DND-41 (cell line): ENCODE measurements around the gene OXER1.

Experiments used
- ATAC-seq: fragments of 200-7000 bp; cut with Tn5 transposase; 3 replicates; pipeline ENCODE4 v1.9.1; 2021; ENCODE audit warnings: low read depth; ENCODE audit not compliant: insufficient read depth
- DNase-seq: peaks from one replicate; pipeline ENCODE4 v3.0.0-alpha.2; 2020
- H2AFZ ChIP-seq: 2 replicates; pipeline ENCODE4 v1.6.0; 2012; ENCODE audit warnings: low read depth, low read length
- H3K27ac ChIP-seq: 2 replicates; pipeline ENCODE4 v1.5.1; 2012; ENCODE audit warnings: low read length, inconsistent platforms
- H3K27me3 ChIP-seq: fragments of 200-600 bp; sonication (generic); 2 replicates; pipeline ENCODE4 v1.6.0; 2012; ENCODE audit warnings: low read length, mild to moderate bottlenecking, inconsistent platforms; ENCODE audit not compliant: insufficient read depth, poor library complexity
- H3K36me3 ChIP-seq: 2 replicates; pipeline ENCODE4 v1.5.1; 2012; ENCODE audit warnings: low read length, inconsistent platforms; ENCODE audit not compliant: insufficient read depth
- H3K4me1 ChIP-seq: 2 replicates; pipeline ENCODE4 v1.5.1; 2012; ENCODE audit warnings: mild to moderate bottlenecking, low read length; ENCODE audit not compliant: insufficient read depth
- H3K4me2 ChIP-seq: 2 replicates; pipeline ENCODE4 v1.6.0; 2012; ENCODE audit warnings: mild to moderate bottlenecking, moderate library complexity, low read length, inconsistent platforms; ENCODE audit not compliant: insufficient read depth
- H3K4me3 ChIP-seq, 2 experiments: fragments of 200-600 bp in 1 of 2; shearing (Covaris generic) in 1 of 2; 2 replicates each; pipeline ENCODE4 v1.5.1; 2012 to 2016; ENCODE audit warnings: inconsistent platforms in 2 of 2, low read length in 2 of 2, mild to moderate bottlenecking in 2 of 2, low read depth in 1 of 2, moderate library complexity in 1 of 2
- H3K79me2 ChIP-seq: 2 replicates; pipeline ENCODE4 v1.6.0; 2012; ENCODE audit warnings: low read length, inconsistent platforms; ENCODE audit not compliant: insufficient read depth
- H3K9ac ChIP-seq: 2 replicates; pipeline ENCODE4 v1.6.0; 2012; ENCODE audit warnings: low read depth, mild to moderate bottlenecking, inconsistent platforms, low read length, moderate library complexity
- H3K9me3 ChIP-seq: 2 replicates; pipeline ENCODE4 v1.5.1; 2012; ENCODE audit warnings: low read length, moderate library complexity, mild to moderate bottlenecking, inconsistent platforms; ENCODE audit not compliant: insufficient read depth, severe bottlenecking
- H4K20me1 ChIP-seq: 2 replicates; pipeline ENCODE4 v1.6.0; 2012; ENCODE audit warnings: low read length; ENCODE audit not compliant: insufficient read depth
- CTCF ChIP-seq: IDR thresholded peaks from 2 replicates; pipeline ENCODE4 v1.5.1; 2012; ENCODE audit warnings: borderline replicate concordance, low read length, moderate library complexity, mild to moderate bottlenecking; ENCODE audit not compliant: poor library complexity, severe bottlenecking; ENCODE audit errors: extremely low read depth
- EZH2 ChIP-seq: IDR thresholded peaks from 3 replicates; pipeline ENCODE4 v1.6.1; 2012; ENCODE audit warnings: borderline replicate concordance, low read depth, mild to moderate bottlenecking, moderate library complexity, low read length, inconsistent platforms; ENCODE audit not compliant: severe bottlenecking

OXER1 gene

GRCh38 chr2:42792583-42793333 lies 28.8 kb upstream of the OXER1 start, which contains the start of gene HAAO:
Gene HAAO (minus strand): TSS chr2:42792583. CDS start chr2:42792536, 47 bp downstream.
- Histone ChIP-seq H2AFZ (no peak within 1 kb of the TSS), H3K9ac (no peak within 1 kb of the TSS), H3K9me3 (no peaks in the 10 kb centered on the region), H3K27me3 (no peaks in the 10 kb centered on the region), H3K79me2 (no peaks in the 10 kb centered on the region), H4K20me1 (no peaks in the 10 kb centered on the region), H3K4me3 (no peak within 1 kb of the TSS), H3K27ac (no peak within 1 kb of the TSS), H3K4me1 (peaks cover 9% of the 10 kb centered on the region), H3K36me3 (no peaks in the 10 kb centered on the region), H3K4me2 (no peak within 1 kb of the TSS)
- DNase-seq (no peak), ATAC-seq (no peak)
- TF ChIP-seq CTCF, result no peak
- TF ChIP-seq EZH2, result no peak

GRCh38 chr2:42792087-42792582 lies 28.2 kb upstream of the OXER1 start:
- no peak for DNase-seq
- ATAC-seq, result no peak
- no peak overlapping the region for H3K4me3 ChIP-seq

DNA sequence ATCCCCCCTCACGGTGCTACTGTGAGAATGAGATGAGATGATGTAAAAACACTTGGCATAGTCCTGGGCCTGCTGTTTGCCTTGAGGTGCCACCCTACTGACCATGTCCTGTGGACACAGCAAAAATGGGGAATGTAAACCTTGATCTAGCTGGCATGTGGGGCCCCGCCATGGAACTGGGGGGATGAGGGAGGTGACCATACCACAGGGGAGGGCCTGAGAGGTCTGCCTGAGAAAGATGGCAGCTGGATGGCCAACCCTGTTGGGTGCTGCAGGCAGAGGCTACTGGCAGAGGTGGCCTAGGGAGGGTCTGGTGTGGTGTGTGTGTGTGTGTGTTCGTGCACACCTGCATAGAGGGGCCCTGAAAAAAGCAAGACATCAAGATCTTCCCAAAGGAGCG lies 27.7 kb upstream of the OXER1 start:
- Histone ChIP-seq H3K79me2 (no peaks in the 10 kb centered on the region), H4K20me1 (no peaks in the 10 kb centered on the region), H3K27me3 (no peaks in the 10 kb centered on the region), H2AFZ (no peak overlapping the region), H3K9me3 (no peaks in the 10 kb centered on the region), H3K4me1 (peaks cover 9% of the 10 kb centered on the region), H3K4me3 (no peak overlapping the region), H3K36me3 (no peaks in the 10 kb centered on the region), H3K9ac (no peak overlapping the region), H3K4me2 (no peak overlapping the region), H3K27ac (no peak overlapping the region)
- no peak for ATAC-seq
- no peak for DNase-seq
- TF ChIP-seq CTCF, result no peak
- no peak for TF ChIP-seq EZH2

More at GRCh38 chr2:42792087-42792582, 28.2 kb upstream of the OXER1 start:
- TF ChIP-seq EZH2 (no peak), CTCF (no peak)
- Histone ChIP-seq H3K79me2 (no peaks in the 10 kb centered on the region), H3K9me3 (no peaks in the 10 kb centered on the region), H3K9ac (no peak overlapping the region), H4K20me1 (no peaks in the 10 kb centered on the region), H3K4me2 (no peak overlapping the region), H3K36me3 (no peaks in the 10 kb centered on the region), H2AFZ (no peak overlapping the region), H3K27me3 (no peaks in the 10 kb centered on the region), H3K4me1 (peaks cover 9% of the 10 kb centered on the region), H3K27ac (no peak overlapping the region)
